Tibial artery (tissue), 4 donors: ENCODE results near the gene ARGLU1.

ENCODE experiments used
- DNase-seq, 2 donors: peaks; one replicate each; pipeline ENCODE4 v3.0.0-alpha.2; 2019
- H3K27ac ChIP-seq, 2 donors: fragments of 200-600 bp; sonication (generic) in 1 of 2; 1 replicate in 1 of 2; 2 replicates in 1 of 2; pipeline ENCODE4 v1.5.1; 2018 to 2019; ENCODE audit warnings: mild to moderate bottlenecking in 1 of 2
- H3K27me3 ChIP-seq, 2 donors: fragments of 200-600 bp; sonication (generic) in 1 of 2; one replicate each; pipeline versions ENCODE4 v1.5.1 to v1.6.0; 2016 to 2019
- H3K36me3 ChIP-seq, 3 donors: fragments of 200-600 bp; sonication (generic) in 2 of 3; one replicate each; pipeline ENCODE4 v1.5.1; 2016 to 2019; ENCODE audit warnings: mild to moderate bottlenecking in 2 of 3
- H3K4me1 ChIP-seq, 4 donors: fragments of 200-600 bp; sonication (generic) in 2 of 4; 1 replicate in 3 of 4; 2 replicates in 1 of 4; pipeline ENCODE4 v1.5.1; 2016 to 2019
- H3K4me3 ChIP-seq, 2 donors: fragments of 200-600 bp; sonication (generic) in 1 of 2; 1 replicate in 1 of 2; 2 replicates in 1 of 2; pipeline ENCODE4 v1.5.1; 2018 to 2019; ENCODE audit warnings: mild to moderate bottlenecking in 2 of 2
- H3K9me3 ChIP-seq, 3 donors: fragments of 200-600 bp; sonication (generic) in 1 of 3; one replicate each; pipeline ENCODE4 v1.5.1; 2016 to 2019
- intact Hi-C: fragments of 100-400 bp; cut with DNase I; formaldehyde crosslinking; loops from one replicate; pipeline ENCODE4 v1.15.0; 2023; ENCODE audit warnings: low total_unique reads
- TF ChIP-seq, protein P1 (sequence below), 2 experiments: fragments of 200-600 bp in 1 of 2; fragments of 450-650 bp in 1 of 2; IDR thresholded peaks; one replicate each; pipeline ENCODE4 v1.5.1; 2017 to 2019; ENCODE audit warnings: antibody characterized with exemption in 2 of 2, mild to moderate bottlenecking in 1 of 2, moderate library complexity in 1 of 2

Gene ARGLU1

DNA sequence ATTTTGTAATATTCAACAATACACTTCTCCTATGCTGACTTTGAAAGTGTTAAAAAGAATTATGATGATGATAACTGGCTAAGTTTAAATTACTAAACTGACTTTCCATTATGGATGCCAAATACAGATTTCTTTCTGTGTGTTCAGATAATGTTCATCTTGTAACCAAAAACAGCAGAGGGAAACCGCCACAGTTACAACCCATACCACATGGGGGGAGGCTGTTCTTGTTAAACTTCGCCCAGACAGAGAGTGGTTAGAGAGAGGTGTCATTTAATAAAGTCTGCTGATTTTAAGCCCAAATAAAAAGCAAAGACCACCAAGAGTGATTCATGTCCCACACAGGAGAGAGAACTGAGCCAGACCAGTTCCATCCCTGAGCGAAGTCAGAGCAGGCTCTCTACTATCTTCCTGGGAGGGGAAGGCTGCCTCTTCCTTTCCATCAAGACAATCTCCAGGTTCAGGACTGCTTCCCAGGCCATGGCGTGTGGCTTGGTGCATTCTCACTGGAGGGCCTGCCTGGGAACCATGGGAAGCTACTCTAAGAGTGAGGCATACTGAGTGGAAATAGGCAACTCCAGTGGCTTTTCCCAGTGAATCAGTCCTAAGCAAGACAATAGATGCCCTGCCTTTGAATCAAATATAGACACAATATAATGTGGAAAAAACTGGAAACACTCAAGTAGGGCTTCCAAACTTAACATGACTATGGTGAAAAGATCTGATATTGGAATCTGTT lies 50.7 kb downstream of the ARGLU1 start:
- intact Hi-C loops: no loop called here
- Histone ChIP-seq H3K27me3 (no peaks in the 10 kb centered on the region), H3K9me3 (no peaks in the 10 kb centered on the region), H3K4me1 (peaks cover 0 to 12% (median 0%) of the 10 kb centered on the region in 4 donors), H3K36me3 (no peaks in the 10 kb centered on the region), H3K4me3 (no peak overlapping the region), H3K27ac (no peak overlapping the region)
- DNase-seq: no peak
- TF ChIP-seq, protein P1, sequence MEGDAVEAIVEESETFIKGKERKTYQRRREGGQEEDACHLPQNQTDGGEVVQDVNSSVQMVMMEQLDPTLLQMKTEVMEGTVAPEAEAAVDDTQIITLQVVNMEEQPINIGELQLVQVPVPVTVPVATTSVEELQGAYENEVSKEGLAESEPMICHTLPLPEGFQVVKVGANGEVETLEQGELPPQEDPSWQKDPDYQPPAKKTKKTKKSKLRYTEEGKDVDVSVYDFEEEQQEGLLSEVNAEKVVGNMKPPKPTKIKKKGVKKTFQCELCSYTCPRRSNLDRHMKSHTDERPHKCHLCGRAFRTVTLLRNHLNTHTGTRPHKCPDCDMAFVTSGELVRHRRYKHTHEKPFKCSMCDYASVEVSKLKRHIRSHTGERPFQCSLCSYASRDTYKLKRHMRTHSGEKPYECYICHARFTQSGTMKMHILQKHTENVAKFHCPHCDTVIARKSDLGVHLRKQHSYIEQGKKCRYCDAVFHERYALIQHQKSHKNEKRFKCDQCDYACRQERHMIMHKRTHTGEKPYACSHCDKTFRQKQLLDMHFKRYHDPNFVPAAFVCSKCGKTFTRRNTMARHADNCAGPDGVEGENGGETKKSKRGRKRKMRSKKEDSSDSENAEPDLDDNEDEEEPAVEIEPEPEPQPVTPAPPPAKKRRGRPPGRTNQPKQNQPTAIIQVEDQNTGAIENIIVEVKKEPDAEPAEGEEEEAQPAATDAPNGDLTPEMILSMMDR (IDR thresholded peaks at IDR 0.05): no peak

DNA sequence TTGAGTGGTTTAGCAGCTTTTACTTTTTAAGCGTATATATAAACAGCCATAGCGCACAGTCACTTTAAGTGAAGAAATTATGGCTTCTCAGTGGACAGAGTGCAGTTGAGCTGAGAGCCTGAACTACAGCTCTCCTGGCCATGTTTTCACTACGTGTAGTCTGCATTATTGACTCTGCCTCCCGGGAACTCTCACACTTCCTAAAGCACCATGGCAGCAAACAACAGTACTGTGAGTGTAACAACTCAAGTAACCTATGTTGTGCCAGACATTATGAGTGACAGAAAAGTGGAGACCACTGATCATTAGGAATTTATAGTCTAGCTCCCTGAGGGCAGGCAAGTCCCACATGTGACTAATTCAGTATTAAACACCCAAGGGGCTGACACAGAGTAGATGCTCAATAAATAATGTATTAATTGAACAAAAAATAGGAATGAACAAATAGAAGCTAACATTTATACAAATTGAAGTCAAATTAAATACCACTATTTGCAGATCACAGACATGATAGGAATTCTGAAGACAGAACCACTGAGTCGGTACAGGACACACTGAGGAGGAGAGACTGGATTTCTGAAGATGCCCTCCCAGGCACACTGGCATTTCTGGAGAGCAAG lies 52.2 kb downstream of the ARGLU1 start:
- H3K36me3 ChIP-seq: peaks cover 0 to 6% (median 0%) of the 10 kb centered on the region in 3 donors
- DNase-seq: no peak
- no peaks in the 10 kb centered on the region for H3K9me3 ChIP-seq
- H3K27ac ChIP-seq: no peak overlapping the region
- H3K4me3 ChIP-seq: no peak overlapping the region
- intact Hi-C loops: no loop called here
- peaks cover 0 to 8% (median 0%) of the 10 kb centered on the region in 4 donors for H3K4me1 ChIP-seq
- TF ChIP-seq, protein P1 (IDR thresholded peaks at IDR 0.05): no peak
- H3K27me3 ChIP-seq: no peaks in the 10 kb centered on the region

DNA sequence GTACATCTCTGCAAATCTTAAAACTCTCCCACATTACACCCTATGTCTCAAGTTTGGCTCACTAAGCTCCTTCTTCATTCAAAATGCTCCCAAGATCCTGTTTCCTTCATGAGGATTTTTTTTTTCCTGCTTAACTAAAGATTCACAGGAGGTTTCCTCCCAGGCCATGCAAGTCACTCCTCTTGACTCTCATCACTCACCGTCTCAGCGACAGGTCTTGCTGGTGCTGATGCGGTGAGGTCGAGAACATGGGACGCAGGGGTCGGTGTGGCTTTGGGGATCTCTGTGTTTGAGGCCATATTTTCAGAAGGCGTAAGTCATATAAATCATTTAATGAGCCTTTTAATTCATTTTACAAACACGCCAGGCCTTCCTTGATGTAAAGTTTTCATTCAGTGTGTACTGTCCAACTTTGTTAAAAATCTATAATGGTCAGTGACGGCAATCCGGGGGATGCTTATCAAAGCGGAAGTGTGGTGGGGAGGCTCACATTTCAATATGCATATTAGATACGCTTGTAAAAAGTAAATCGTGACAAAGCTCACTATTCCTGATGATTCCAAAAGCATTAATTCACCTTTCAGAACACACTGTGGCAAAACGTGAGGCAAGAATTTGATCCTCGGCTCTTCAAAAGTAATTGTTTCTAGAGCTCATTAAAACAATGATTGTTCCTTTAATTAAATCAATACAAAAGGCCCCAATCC lies 52.9 kb downstream of the ARGLU1 start:
- peaks cover 4 to 6% (median 6%) of the 10 kb centered on the region in 3 donors for H3K36me3 ChIP-seq
- no peak overlapping the region for H3K4me3 ChIP-seq
- intact Hi-C loops: no loop called here
- TF ChIP-seq, protein P1 (IDR thresholded peaks at IDR 0.05): no peak
- H3K27ac ChIP-seq: no peak overlapping the region
- DNase-seq: no peak
- peaks cover 0 to 1% (median 0%) of the 10 kb centered on the region in 4 donors for H3K4me1 ChIP-seq
- H3K9me3 ChIP-seq: no peaks in the 10 kb centered on the region
- H3K27me3 ChIP-seq: no peaks in the 10 kb centered on the region

DNA sequence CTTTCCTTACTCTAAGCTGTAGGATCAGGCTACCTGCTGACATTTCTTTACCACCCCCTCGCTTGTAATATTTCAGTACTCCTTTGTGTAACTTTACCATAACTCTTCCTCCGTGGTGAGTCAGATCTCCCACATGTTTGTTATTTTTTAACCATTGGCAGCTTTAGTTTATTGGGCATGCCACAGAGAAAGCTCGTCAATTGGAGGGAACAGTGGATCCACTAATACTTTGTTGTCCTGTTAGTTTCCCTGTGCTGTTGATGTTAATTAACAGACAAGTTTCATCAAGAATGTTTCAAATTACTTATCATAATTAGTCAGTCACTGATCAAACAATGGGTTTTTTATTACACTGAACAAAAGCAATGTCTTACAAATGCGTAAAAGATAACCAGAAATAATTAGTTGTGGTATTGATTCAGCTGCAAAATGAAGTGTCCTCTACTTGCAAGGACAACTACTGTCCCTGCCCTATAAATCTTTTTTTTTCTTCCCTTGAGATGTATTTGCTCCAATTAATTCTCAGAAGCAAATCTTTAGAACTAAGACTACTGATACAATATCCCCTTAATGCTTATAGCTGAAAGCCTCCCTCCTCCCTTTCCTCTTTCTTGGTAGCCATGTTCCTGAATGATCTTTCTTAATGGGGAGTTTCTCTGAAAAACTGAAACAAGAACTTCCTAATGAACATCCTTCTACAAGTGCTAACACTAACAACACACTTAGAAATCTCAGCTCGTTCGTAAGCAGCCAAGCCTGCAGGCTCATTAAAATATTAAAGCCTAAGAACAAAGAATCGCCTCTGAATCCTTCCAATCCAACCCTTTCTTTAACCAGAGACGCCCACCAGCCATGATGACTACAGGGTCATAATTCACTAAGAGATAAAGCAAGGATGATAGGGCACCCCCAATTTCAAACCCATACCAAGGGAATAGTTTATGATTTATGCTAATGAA lies 54.6 kb downstream of the ARGLU1 start:
- DNase-seq: no peak
- no peak overlapping the region for H3K4me3 ChIP-seq
- H3K27me3 ChIP-seq: no peaks in the 10 kb centered on the region
- H3K36me3 ChIP-seq: peaks cover 4 to 6% (median 6%) of the 10 kb centered on the region in 3 donors
- intact Hi-C loops: no loop called here
- no peaks in the 10 kb centered on the region for H3K4me1 ChIP-seq
- H3K9me3 ChIP-seq: no peaks in the 10 kb centered on the region
- no peak overlapping the region for H3K27ac ChIP-seq
- TF ChIP-seq, protein P1 (IDR thresholded peaks at IDR 0.05): no peak
